K562 (cell line): ENCODE measurements around the gene FGF14.

ENCODE experiments used
- C11orf30 ChIP-seq: fragments of 450-650 bp; IDR thresholded peaks from 2 replicates; pipeline ENCODE4 v1.6.1; 2016; ENCODE audit warnings: low read depth, mild to moderate bottlenecking
- FOXM1 ChIP-seq, 2 experiments: fragments of 450-650 bp in 1 of 2; sonication (generic) in 1 of 2; formaldehyde crosslinking in 1 of 2; IDR thresholded peaks; 2 replicates each; pipeline versions ENCODE4 v1.6.1 to v1.9.0; 2017 to 2022; ENCODE audit warnings: low read depth in 2 of 2, mild to moderate bottlenecking in 2 of 2, missing genetic modification reagents in 1 of 2, moderate library complexity in 1 of 2
- JUND ChIP-seq, 2 experiments: IDR thresholded peaks; 2 replicates in 1 of 2; 3 replicates in 1 of 2; pipeline ENCODE4 v1.6.1; 2011; ENCODE audit warnings: borderline replicate concordance in 2 of 2, low read depth in 2 of 2, low read length in 2 of 2, improper control_type of control experiment in 1 of 2, missing biosample characterization in 1 of 2, missing genetic modification characterization in 1 of 2, missing genetic modification reagents in 1 of 2
- NR2C2 ChIP-seq, 2 experiments: fragments of 200-800 bp in 1 of 2; sonication (Bioruptor generic) in 1 of 2; sonication (generic) in 1 of 2; formaldehyde crosslinking in 1 of 2; IDR thresholded peaks; 2 replicates each; pipeline versions ENCODE4 v1.6.1 to v1.8.0; 2016 to 2022; ENCODE audit warnings: mild to moderate bottlenecking in 1 of 2, missing compliant biosample characterization in 1 of 2, missing genetic modification characterization in 1 of 2, missing genetic modification reagents in 1 of 2
- NRF1 ChIP-seq, 2 experiments: fragments of 450-650 bp; IDR thresholded peaks in 1 of 2; conservative IDR thresholded peaks in 1 of 2; 2 replicates each; pipeline ENCODE4 v1.6.1; 2014; ENCODE audit warnings: mild to moderate bottlenecking in 2 of 2
- POLR2A ChIP-seq: fragments of 450-650 bp; conservative IDR thresholded peaks from 2 replicates; pipeline ENCODE4 v1.6.1; 2016
- SOX6 ChIP-seq: fragments of 450-650 bp; IDR thresholded peaks from 2 replicates; pipeline ENCODE4 v1.6.1; 2014; ENCODE audit warnings: mild to moderate bottlenecking
- ZBED1 ChIP-seq: IDR thresholded peaks from 2 replicates; pipeline ENCODE4 v1.6.1; 2014
- ZNF165 ChIP-seq: fragments of 250-450 bp; sonication (Bioruptor Pico); IDR thresholded peaks from 2 replicates; pipeline ENCODE4 v1.4.0; 2020; ENCODE audit warnings: borderline replicate concordance
- ZNF3 ChIP-seq: fragments of 250-450 bp; sonication (Bioruptor Pico); IDR thresholded peaks from 2 replicates; pipeline ENCODE4 v1.5.0; 2021; ENCODE audit warnings: mild to moderate bottlenecking, moderate library complexity
- TF ChIP-seq, protein P1 (sequence below), 3 experiments: IDR thresholded peaks in 2 of 3; conservative IDR thresholded peaks in 1 of 3; 2 replicates each; pipeline ENCODE4 v1.5.1; 2011 to 2012; ENCODE audit warnings: low read length in 3 of 3, mild to moderate bottlenecking in 3 of 3, control low read depth in 2 of 3, improper control_type of control experiment in 1 of 3, inconsistent platforms in 1 of 3, low read depth in 1 of 3, mixed read lengths in 1 of 3, moderate library complexity in 1 of 3; ENCODE audit not compliant: insufficient read depth in 2 of 3
- TF ChIP-seq, protein P2 (sequence below): conservative IDR thresholded peaks from 2 replicates; pipeline ENCODE4 v1.6.1; 2011; ENCODE audit warnings: low read depth, mild to moderate bottlenecking, low read length; ENCODE audit not compliant: control insufficient read depth

DNA sequence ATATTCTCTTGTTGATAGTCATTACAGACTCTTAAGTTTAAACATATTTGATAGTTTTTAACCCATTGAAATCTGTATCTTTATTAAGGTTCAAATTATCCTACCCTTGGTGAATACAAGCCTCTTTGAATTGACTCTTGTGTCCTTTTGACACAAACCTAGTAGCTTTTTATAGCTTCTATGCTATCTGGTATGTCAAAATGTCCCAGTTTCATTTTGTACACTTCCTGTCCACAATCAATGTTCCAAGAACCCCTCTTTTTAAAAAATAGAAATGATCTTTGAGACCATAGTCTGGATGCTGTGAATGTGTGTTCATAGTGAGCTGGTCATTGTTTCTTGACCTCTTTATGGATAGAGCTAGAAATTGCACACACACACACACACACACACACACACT, 39.2 kb upstream of the FGF14 start:
- TF ChIP-seq ZBED1 (no peak), FOXM1 (IDR thresholded peaks at IDR 0.05; ENCODE audit: low read depth) (no peak), FOXM1 (CRISPR knock-in tag; IDR thresholded peaks at IDR 0.05; ENCODE audit: low read depth) (no peak), C11orf30 (no peak), ZNF165 (CRISPR knock-in tag) (no peak), NR2C2 (CRISPR knock-in tag; IDR thresholded peaks at IDR 0.05) (no peak), NR2C2 (tag; IDR thresholded peaks at IDR 0.05) (no peak), POLR2A (no peak), ZNF3 (CRISPR knock-in tag) (no peak), NRF1 (conservative IDR thresholded peaks at IDR 0.05 in 1 of 2, IDR thresholded peaks at IDR 0.05 in 1 of 2) (no peak), SOX6 (no peak), JUND (IDR thresholded peaks at IDR 0.05; ENCODE audit: borderline replicate concordance, low read depth, low read length) (no peak), JUND (tag; IDR thresholded peaks at IDR 0.05; ENCODE audit: borderline replicate concordance, low read depth, low read length) (no peak)
- TF ChIP-seq, protein P1, sequence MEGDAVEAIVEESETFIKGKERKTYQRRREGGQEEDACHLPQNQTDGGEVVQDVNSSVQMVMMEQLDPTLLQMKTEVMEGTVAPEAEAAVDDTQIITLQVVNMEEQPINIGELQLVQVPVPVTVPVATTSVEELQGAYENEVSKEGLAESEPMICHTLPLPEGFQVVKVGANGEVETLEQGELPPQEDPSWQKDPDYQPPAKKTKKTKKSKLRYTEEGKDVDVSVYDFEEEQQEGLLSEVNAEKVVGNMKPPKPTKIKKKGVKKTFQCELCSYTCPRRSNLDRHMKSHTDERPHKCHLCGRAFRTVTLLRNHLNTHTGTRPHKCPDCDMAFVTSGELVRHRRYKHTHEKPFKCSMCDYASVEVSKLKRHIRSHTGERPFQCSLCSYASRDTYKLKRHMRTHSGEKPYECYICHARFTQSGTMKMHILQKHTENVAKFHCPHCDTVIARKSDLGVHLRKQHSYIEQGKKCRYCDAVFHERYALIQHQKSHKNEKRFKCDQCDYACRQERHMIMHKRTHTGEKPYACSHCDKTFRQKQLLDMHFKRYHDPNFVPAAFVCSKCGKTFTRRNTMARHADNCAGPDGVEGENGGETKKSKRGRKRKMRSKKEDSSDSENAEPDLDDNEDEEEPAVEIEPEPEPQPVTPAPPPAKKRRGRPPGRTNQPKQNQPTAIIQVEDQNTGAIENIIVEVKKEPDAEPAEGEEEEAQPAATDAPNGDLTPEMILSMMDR (IDR thresholded peaks at IDR 0.05 in 2 of 3, conservative IDR thresholded peaks at IDR 0.05 in 1 of 3; ENCODE audit: insufficient read depth in 2 of 3, low read depth in 1 of 3, low read length in 3 of 3), result no peak
- TF ChIP-seq, protein P2, sequence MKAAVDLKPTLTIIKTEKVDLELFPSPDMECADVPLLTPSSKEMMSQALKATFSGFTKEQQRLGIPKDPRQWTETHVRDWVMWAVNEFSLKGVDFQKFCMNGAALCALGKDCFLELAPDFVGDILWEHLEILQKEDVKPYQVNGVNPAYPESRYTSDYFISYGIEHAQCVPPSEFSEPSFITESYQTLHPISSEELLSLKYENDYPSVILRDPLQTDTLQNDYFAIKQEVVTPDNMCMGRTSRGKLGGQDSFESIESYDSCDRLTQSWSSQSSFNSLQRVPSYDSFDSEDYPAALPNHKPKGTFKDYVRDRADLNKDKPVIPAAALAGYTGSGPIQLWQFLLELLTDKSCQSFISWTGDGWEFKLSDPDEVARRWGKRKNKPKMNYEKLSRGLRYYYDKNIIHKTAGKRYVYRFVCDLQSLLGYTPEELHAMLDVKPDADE, result no peak
